K562 (cell line): ENCODE results near the gene IFFO2. TPM values are rescaled to one million over a fixed set of nuclear protein-coding genes. Genes with fewer than 3 reads are reported as not detected.
A peak's percentile ranks its signal among the peaks of the same experiment; 100 is the strongest.
"Not testable (repeated sequence)": the region's sequence is repeated elsewhere in the genome, so short reads cannot be mapped to it uniquely, and the experiment has no call there.

Experiments used
- ATAC-seq: fragments of 200-7000 bp; cut with Tn5 transposase; 3 replicates; pipeline ENCODE4 v1.9.1; 2020; ENCODE audit warnings: moderate library complexity
- BruUV-seq: library from RNA; stranded (reverse); fragments of 400-500 nt; replicated peaks from 2 replicates; lab custom pipeline; 2021; lab: Mats Ljungman, UMichigan
- CTCF ChIA-PET: fragments of 300-600 bp; formaldehyde crosslinking; extraction: SDS; loops from one replicate; lab custom pipeline; 2021; ENCODE audit warnings: low intra/inter-chr PET ratio; lab: Yijun Ruan, JAX
- POLR2A ChIA-PET: fragments of 300-600, 350-650 bp; sonication (Branson Sonifier 250); formaldehyde crosslinking; extraction: SDS; loops from one replicate; lab custom pipeline; 2021; ENCODE audit warnings: antibody characterized with exemption, inconsistent platforms; lab: Yijun Ruan, JAX
- DNase-seq, 4 experiments: peaks; one replicate each; pipeline versions ENCODE4 v3.0.0 to v3.0.0-alpha.2; 2011 to 2018; ENCODE audit warnings: low spot score in 3 of 4, mixed read lengths in 3 of 4; ENCODE audit errors: extremely low read depth in 1 of 4
- FAIRE-seq: peaks from 2 replicates; lab custom pipeline; 2011; peaks lifted over from hg19 to GRCh38; lab: Jason Lieb, UNC
- H2AFZ ChIP-seq: 2 replicates; pipeline ENCODE4 v1.6.0; 2011; ENCODE audit warnings: low read depth, low read length, control low read depth, inconsistent platforms
- H3K27ac ChIP-seq: fragments of 200-600 bp; 3 replicates; pipeline ENCODE4 v1.8.0; 2011; ENCODE audit warnings: low read depth, mild to moderate bottlenecking, control low read depth, inconsistent platforms, low read length, moderate library complexity, mixed read lengths; ENCODE audit errors: extremely low read depth
- H3K27me3 ChIP-seq, 2 experiments: fragments of 300-600 bp in 1 of 2; 2 replicates in 1 of 2; 3 replicates in 1 of 2; pipeline versions ENCODE4 v1.6.0 to v1.8.0; 2011; ENCODE audit warnings: inconsistent platforms in 2 of 2, low read length in 2 of 2, mild to moderate bottlenecking in 1 of 2, mixed read lengths in 1 of 2, moderate library complexity in 1 of 2; ENCODE audit not compliant: control insufficient read depth in 2 of 2, insufficient read depth in 2 of 2
- H3K36me3 ChIP-seq: fragments of 300-600 bp; 3 replicates; pipeline ENCODE4 v1.8.0; 2011; ENCODE audit warnings: mild to moderate bottlenecking, low read length, inconsistent platforms; ENCODE audit not compliant: control insufficient read depth, insufficient read depth
- H3K4me1 ChIP-seq, 2 experiments: fragments of 200-600 bp in 1 of 2; replicated peaks in 1 of 2; 2 replicates in 1 of 2; 3 replicates in 1 of 2; pipeline versions ENCODE4 v1.5.1 to v1.8.0; 2011; ENCODE audit warnings: inconsistent platforms in 2 of 2, low read length in 2 of 2, mild to moderate bottlenecking in 1 of 2, mixed read lengths in 1 of 2, moderate library complexity in 1 of 2; ENCODE audit not compliant: control insufficient read depth in 2 of 2, insufficient read depth in 2 of 2
- H3K4me2 ChIP-seq: 2 replicates; pipeline ENCODE4 v1.6.1; 2011; ENCODE audit warnings: low read length, control low read depth, inconsistent platforms, mixed read lengths; ENCODE audit not compliant: insufficient read depth
- H3K4me3 ChIP-seq: fragments of 200-600 bp; sonication (generic), shearing (Covaris generic); 2 replicates; pipeline ENCODE4 v1.5.1; 2016; ENCODE audit warnings: control low read depth, inconsistent platforms
- H3K79me2 ChIP-seq: fragments of 200-600 bp; 3 replicates; pipeline ENCODE4 v1.8.0; 2011; ENCODE audit warnings: low read length, inconsistent platforms; ENCODE audit not compliant: control insufficient read depth, insufficient read depth
- H3K9ac ChIP-seq, 2 experiments: 2 replicates each; pipeline versions ENCODE4 v1.6.0 to v1.6.1; 2011; ENCODE audit warnings: low read depth in 2 of 2, low read length in 2 of 2, control low read depth in 1 of 2, inconsistent platforms in 1 of 2, mild to moderate bottlenecking in 1 of 2, mixed read lengths in 1 of 2; ENCODE audit not compliant: insufficient read depth in 1 of 2
- H3K9me1 ChIP-seq: one replicate; pipeline ENCODE4 v1.6.0; 2011; ENCODE audit warnings: inconsistent platforms, mild to moderate bottlenecking, low read length, moderate library complexity; ENCODE audit not compliant: control insufficient read depth, insufficient read depth
- H3K9me3 ChIP-seq: replicated peaks from 2 replicates; pipeline ENCODE4 v1.5.1; 2011; ENCODE audit warnings: low read depth, low read length, inconsistent platforms; ENCODE audit not compliant: control insufficient read depth, insufficient read depth
- H4K20me1 ChIP-seq: replicated peaks from 2 replicates; pipeline ENCODE4 v1.6.1; 2011; ENCODE audit warnings: low read length, inconsistent platforms, mixed read lengths; ENCODE audit not compliant: control insufficient read depth, insufficient read depth
- ARID1B ChIP-seq: fragments of 450-650 bp; IDR thresholded peaks from 2 replicates; pipeline ENCODE4 v1.6.1; 2016; ENCODE audit warnings: antibody characterized with exemption, mild to moderate bottlenecking, inconsistent platforms
- ATF3 ChIP-seq, 2 experiments: fragments of 450-650 bp in 1 of 2; sonication (generic) in 1 of 2; formaldehyde crosslinking in 1 of 2; IDR thresholded peaks in 1 of 2; conservative IDR thresholded peaks in 1 of 2; 2 replicates each; pipeline versions ENCODE4 v1.6.1 to v1.8.1; 2016 to 2023; ENCODE audit warnings: mild to moderate bottlenecking in 2 of 2, moderate library complexity in 2 of 2, inconsistent platforms in 1 of 2, missing genetic modification reagents in 1 of 2
- C11orf30 ChIP-seq: fragments of 450-650 bp; IDR thresholded peaks from 2 replicates; pipeline ENCODE4 v1.6.1; 2016; ENCODE audit warnings: low read depth, mild to moderate bottlenecking
- CXXC5 ChIP-seq: fragments of 250-450 bp; sonication (Bioruptor Pico); IDR thresholded peaks from 2 replicates; pipeline ENCODE4 v1.8.0; 2022; ENCODE audit warnings: inconsistent platforms, mild to moderate bottlenecking, moderate library complexity
- DPF2 ChIP-seq: fragments of 450-650 bp; IDR thresholded peaks from 2 replicates; pipeline ENCODE4 v1.6.1; 2016
- FOXK2 ChIP-seq, 2 experiments: fragments of 450-650 bp; IDR thresholded peaks in 1 of 2; conservative IDR thresholded peaks in 1 of 2; 2 replicates each; pipeline ENCODE4 v1.6.1; 2016; ENCODE audit warnings: low read depth in 2 of 2, mild to moderate bottlenecking in 1 of 2
- HDAC1 ChIP-seq, 2 experiments: fragments of 450-650 bp; IDR thresholded peaks; 2 replicates each; pipeline ENCODE4 v1.6.1; 2016 to 2017; ENCODE audit warnings: inconsistent platforms in 1 of 2, mild to moderate bottlenecking in 1 of 2, moderate library complexity in 1 of 2
- HDAC2 ChIP-seq: fragments of 450-650 bp; IDR thresholded peaks from 2 replicates; pipeline ENCODE4 v1.6.1; 2016; ENCODE audit warnings: mild to moderate bottlenecking
- HDAC8 ChIP-seq: fragments of 450-650 bp; IDR thresholded peaks from 2 replicates; pipeline ENCODE4 v1.6.1; 2016; ENCODE audit warnings: mild to moderate bottlenecking, missing genetic modification characterization, moderate library complexity, missing compliant biosample characterization
- L3MBTL2 ChIP-seq: fragments of 450-650 bp; IDR thresholded peaks from 2 replicates; pipeline ENCODE4 v1.6.1; 2016; ENCODE audit warnings: mild to moderate bottlenecking, moderate library complexity
- MAFG ChIP-seq: fragments of 450-650 bp; conservative IDR thresholded peaks from 2 replicates; pipeline ENCODE4 v1.6.1; 2016; ENCODE audit warnings: missing genetic modification characterization, missing compliant biosample characterization
- NFE2 ChIP-seq: IDR thresholded peaks from 2 replicates; pipeline ENCODE4 v1.6.1; 2014; ENCODE audit warnings: antibody characterized with exemption, low read depth
- NR2C1 ChIP-seq, 2 experiments: fragments of 450-650 bp; IDR thresholded peaks; 2 replicates each; pipeline ENCODE4 v1.6.1; 2017; ENCODE audit warnings: mild to moderate bottlenecking in 2 of 2, antibody characterized with exemption in 1 of 2, inconsistent platforms in 1 of 2, missing compliant biosample characterization in 1 of 2, missing genetic modification characterization in 1 of 2
- NRF1 ChIP-seq, 2 experiments: fragments of 450-650 bp; IDR thresholded peaks in 1 of 2; conservative IDR thresholded peaks in 1 of 2; 2 replicates each; pipeline ENCODE4 v1.6.1; 2014; ENCODE audit warnings: mild to moderate bottlenecking in 2 of 2
- RCOR1 ChIP-seq, 2 experiments: IDR thresholded peaks; 2 replicates each; pipeline ENCODE4 v1.6.1; 2012; ENCODE audit warnings: low read depth in 2 of 2, low read length in 2 of 2, borderline replicate concordance in 1 of 2, improper control_type of control experiment in 1 of 2
- SMARCA4 ChIP-seq: fragments of 450-650 bp; IDR thresholded peaks from 2 replicates; pipeline ENCODE4 v1.6.1; 2016
- SMARCE1 ChIP-seq: fragments of 450-650 bp; IDR thresholded peaks from 2 replicates; pipeline ENCODE4 v1.7.1; 2016; ENCODE audit warnings: mild to moderate bottlenecking
- SOX6 ChIP-seq: fragments of 450-650 bp; IDR thresholded peaks from 2 replicates; pipeline ENCODE4 v1.6.1; 2014; ENCODE audit warnings: mild to moderate bottlenecking
- ZEB2 ChIP-seq: fragments of 450-650 bp; IDR thresholded peaks from 2 replicates; pipeline ENCODE4 v1.6.1; 2016
- ZNF316 ChIP-seq: fragments of 450-650 bp; IDR thresholded peaks from 2 replicates; pipeline ENCODE4 v1.6.1; 2016
- ZNF384 ChIP-seq: IDR thresholded peaks from 2 replicates; pipeline ENCODE4 v1.6.1; 2012; ENCODE audit warnings: low read depth, low read length, improper control_type of control experiment
- ZNF395 ChIP-seq: fragments of 200-800 bp; sonication (Bioruptor generic); IDR thresholded peaks from 2 replicates; pipeline ENCODE4 v1.6.1; 2017; ENCODE audit warnings: missing genetic modification characterization, missing compliant biosample characterization
- WGBS: fragments of 100-300 bp; shearing (Covaris generic); methylation state at CpG from one replicate; pipeline ENCODE4 v1.1.6; 2016; ENCODE audit warnings: low coverage, mixed read lengths; ENCODE audit not compliant: insufficient coverage; ENCODE audit errors: missing lambda C conversion rate; 5-methylcytosine and 5-hydroxymethylcytosine counted together
- in situ Hi-C: fragments of 300-500 bp; cut with MboI; formaldehyde crosslinking; loops from 4 replicates; pipeline ENCODE4 v1.15.0; 2018; ENCODE audit warnings: inconsistent platforms, mixed read lengths
- intact Hi-C: fragments of 100-400 bp; cut with micrococcal nuclease; formaldehyde crosslinking; loops from 2 replicates; pipeline ENCODE4 v1.14.2; 2022
- polyA plus RNA-seq, 8 experiments: library from polyadenylated mRNA; depleted of rRNA in 4 of 8; stranded (reverse) in 5 of 8; unstranded in 3 of 8; fragments of >200 nt; fragmentation: Nextera tagmentation in 2 of 8; fragmentation: Illumina TruSeq in 1 of 8; extraction: Ambion mirVana in 2 of 8; extraction: Trizol in 1 of 8; gene quantifications; 2 replicates each; pipeline versions ENCODE4 v1.2.1 to v1.2.3, GENCODE V29; 2011 to 2014; ENCODE audit warnings: inconsistent platforms in 1 of 8, missing spikeins in 1 of 8
- total RNA-seq, 7 experiments: library from RNA; depleted of rRNA in 6 of 7; stranded (reverse); fragments of >200 nt in 6 of 7; fragmentation: Illumina TruSeq in 2 of 7; extraction: Trizol in 2 of 7; gene quantifications; 2 replicates each; pipeline versions ENCODE4 v1.2.1 to v1.2.3, GENCODE V29; 2011 to 2021; ENCODE audit warnings: low replicate concordance in 1 of 7

IFFO2 gene
- total and polyA plus RNA-seq, 9 of the 15 experiments (the other 6 are each of a cell fraction or from before 2014, with no cell fraction given), result 0.15 to 1.0 (median 0.44) TPM; not detected in 2

- CTCF ChIA-PET, result interaction anchor here (1.4 kb wide), 1 partner anchor 15 kb away, joined by 5 read pairs; no protein-coding TSS in a partner anchor
- TF ChIP-seq SMARCA4, result 0 out of 2 replicates have a peak, but pooled peaks have one; percentile 30
- TF ChIP-seq HDAC1 (IDR thresholded peaks at IDR 0.05), result 0 out of 4 replicates have a peak, but pooled peaks of 1 of the 2 experiments have one; percentile 22
- peak; percentile 63; the same call in 1 of the 2 replicates for TF ChIP-seq MAFG (tag)
- 0 out of 2 replicates have a peak, but pooled peaks have one; percentile 46 for TF ChIP-seq ARID1B
- 0 out of 2 replicates have a peak, but pooled peaks have one; percentile 2 for TF ChIP-seq ZEB2
- TF ChIP-seq L3MBTL2, result peak; percentile 32; the same call in 1 of the 2 replicates
- peak in 1 of 2 experiments; percentile 31; a peak in 1 of 4 replicates for TF ChIP-seq RCOR1 (IDR thresholded peaks at IDR 0.05; ENCODE audit: borderline replicate concordance in 1 of 2, low read depth in 2 of 2, low read length in 2 of 2)
- TF ChIP-seq SOX6, result 0 out of 2 replicates have a peak, but pooled peaks have one; percentile 32
- TF ChIP-seq ATF3 (IDR thresholded peaks at IDR 0.05), result peak; percentile 19; the same call in 1 of the 2 replicates
- TF ChIP-seq ATF3 (CRISPR knock-in tag; conservative IDR thresholded peaks at IDR 0.05); NR2C1 (IDR thresholded peaks at IDR 0.05): not testable (repeated sequence)
- TF ChIP-seq DPF2, result 0 out of 2 replicates have a peak, but pooled peaks have one; percentile 40
- TF ChIP-seq HDAC8 (tag), result 0 out of 2 replicates have a peak, but pooled peaks have one; percentile 11
- TF ChIP-seq ZNF395 (CRISPR knock-in tag), result peak; percentile 39; the same call in 1 of the 2 replicates
- peak; percentile 16; the same call in 1 of the 2 replicates for TF ChIP-seq CXXC5 (CRISPR knock-in tag)
- peak; percentile 70 for TF ChIP-seq NFE2
- peak; percentile 69; the same call in 1 of the 2 replicates for TF ChIP-seq C11orf30
- peak; percentile 9; the same call in 1 of the 2 replicates for TF ChIP-seq NR2C1 (tag; IDR thresholded peaks at IDR 0.05)
- TF ChIP-seq SMARCE1, result peak; percentile 40; the same call in 1 of the 2 replicates
- peak; percentile 41; the same call in 1 of the 2 replicates for TF ChIP-seq ZNF316
- peak; percentile 86 for TF ChIP-seq ZNF384
- peak; percentile 67 for TF ChIP-seq HDAC2
- 0 out of 4 replicates have a peak, but pooled peaks of 1 of the 2 experiments have one; percentile 15 for TF ChIP-seq NRF1 (conservative IDR thresholded peaks at IDR 0.05 in 1 of 2, IDR thresholded peaks at IDR 0.05 in 1 of 2)
- TF ChIP-seq FOXK2 (conservative IDR thresholded peaks at IDR 0.05 in 1 of 2, IDR thresholded peaks at IDR 0.05 in 1 of 2; ENCODE audit: low read depth in 2 of 2), result 0 out of 4 replicates have a peak, but pooled peaks of 1 of the 2 experiments have one; percentile 22
These were observed 64.6 kb downstream of the IFFO2 start for GRCh38 chr1:18891858-18892257.

More at GRCh38 chr1:18891858-18892257, 64.6 kb downstream of the IFFO2 start:
- H3K27me3 ChIP-seq, intact Hi-C loops, DNase-seq, H3K4me2 ChIP-seq, H3K9me3 ChIP-seq, H3K36me3 ChIP-seq, H3K4me3 ChIP-seq, BruUV-seq, in situ Hi-C loops, H3K79me2 ChIP-seq, H3K9me1 ChIP-seq: not testable (repeated sequence)
- H2AFZ ChIP-seq, result peak overlapping the region; percentile 46; the same call in 1 of the 2 replicates
- POLR2A ChIA-PET, result interaction anchor here (0.6 to 1.3 kb wide), 3 partner anchors 10 to 269 kb away, joined by 3 to 4 read pairs (median 4); no protein-coding TSS in a partner anchor
- ATAC-seq (peak; percentile 21), FAIRE-seq (peak; percentile 19)
- H3K4me1 ChIP-seq, result peaks cover 26 to 28% of the 10 kb centered on the region in 2 experiments
- H3K9ac ChIP-seq, result peak overlapping the region in 1 of 2 experiments; percentile 80; a peak in 2 of 4 replicates
- H3K27ac ChIP-seq, result peak overlapping the region; percentile 53; the same call in 2 of the 3 replicates
- peaks cover 10% of the 10 kb centered on the region for H4K20me1 ChIP-seq
- 50% methylated on average over 7 of the region's 7 CpGs for WGBS
